Sigmoid colon (tissue), 3 donors: Measurements from ENCODE around the gene GDNF.

Experiments
- POLR2A ChIP-seq, 2 donors: fragments of 450-650 bp; IDR thresholded peaks; one replicate each; pipeline ENCODE4 v1.6.1; 2016; ENCODE audit warnings: antibody characterized with exemption in 2 of 2, mild to moderate bottlenecking in 2 of 2, moderate library complexity in 2 of 2
- TF ChIP-seq, protein P1 (sequence below), 4 experiments: fragments of 450-650 bp in 3 of 4; fragments of 200-600 bp in 1 of 4; IDR thresholded peaks; one replicate each; pipeline ENCODE4 v1.5.1; 2016 to 2019; ENCODE audit warnings: antibody characterized with exemption in 4 of 4, mild to moderate bottlenecking in 3 of 4, moderate library complexity in 2 of 4

DNA sequence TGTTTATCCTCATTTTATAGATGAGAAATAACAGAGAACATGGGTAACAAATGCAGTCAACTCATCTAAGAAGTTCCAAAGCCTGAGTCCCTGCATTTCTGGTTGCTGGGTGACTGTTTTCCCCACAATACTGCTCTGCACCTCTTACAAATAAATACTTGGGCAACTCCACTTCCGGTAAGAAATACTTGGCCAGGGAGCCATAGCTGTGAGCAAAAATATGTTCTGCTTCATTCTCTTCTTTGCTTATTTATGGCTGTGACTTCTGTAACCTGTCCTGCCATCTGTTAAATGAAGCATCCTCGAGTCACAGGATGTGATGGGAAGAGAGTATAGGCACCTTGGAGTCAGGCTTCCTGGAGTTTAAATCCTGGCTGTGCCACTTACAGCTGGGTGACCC lies 49.9 kb downstream of the GDNF start:
- TF ChIP-seq, protein P1, sequence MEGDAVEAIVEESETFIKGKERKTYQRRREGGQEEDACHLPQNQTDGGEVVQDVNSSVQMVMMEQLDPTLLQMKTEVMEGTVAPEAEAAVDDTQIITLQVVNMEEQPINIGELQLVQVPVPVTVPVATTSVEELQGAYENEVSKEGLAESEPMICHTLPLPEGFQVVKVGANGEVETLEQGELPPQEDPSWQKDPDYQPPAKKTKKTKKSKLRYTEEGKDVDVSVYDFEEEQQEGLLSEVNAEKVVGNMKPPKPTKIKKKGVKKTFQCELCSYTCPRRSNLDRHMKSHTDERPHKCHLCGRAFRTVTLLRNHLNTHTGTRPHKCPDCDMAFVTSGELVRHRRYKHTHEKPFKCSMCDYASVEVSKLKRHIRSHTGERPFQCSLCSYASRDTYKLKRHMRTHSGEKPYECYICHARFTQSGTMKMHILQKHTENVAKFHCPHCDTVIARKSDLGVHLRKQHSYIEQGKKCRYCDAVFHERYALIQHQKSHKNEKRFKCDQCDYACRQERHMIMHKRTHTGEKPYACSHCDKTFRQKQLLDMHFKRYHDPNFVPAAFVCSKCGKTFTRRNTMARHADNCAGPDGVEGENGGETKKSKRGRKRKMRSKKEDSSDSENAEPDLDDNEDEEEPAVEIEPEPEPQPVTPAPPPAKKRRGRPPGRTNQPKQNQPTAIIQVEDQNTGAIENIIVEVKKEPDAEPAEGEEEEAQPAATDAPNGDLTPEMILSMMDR (IDR thresholded peaks at IDR 0.05) = no peak
- no peak for TF ChIP-seq POLR2A (IDR thresholded peaks at IDR 0.05)
